ENCODE data around the gene AKAP13.
"Not testable (repeated sequence)": the region's sequence is repeated elsewhere in the genome, so short reads cannot be mapped to it uniquely, and the experiment has no call there.

The AKAP13 gene

DNA sequence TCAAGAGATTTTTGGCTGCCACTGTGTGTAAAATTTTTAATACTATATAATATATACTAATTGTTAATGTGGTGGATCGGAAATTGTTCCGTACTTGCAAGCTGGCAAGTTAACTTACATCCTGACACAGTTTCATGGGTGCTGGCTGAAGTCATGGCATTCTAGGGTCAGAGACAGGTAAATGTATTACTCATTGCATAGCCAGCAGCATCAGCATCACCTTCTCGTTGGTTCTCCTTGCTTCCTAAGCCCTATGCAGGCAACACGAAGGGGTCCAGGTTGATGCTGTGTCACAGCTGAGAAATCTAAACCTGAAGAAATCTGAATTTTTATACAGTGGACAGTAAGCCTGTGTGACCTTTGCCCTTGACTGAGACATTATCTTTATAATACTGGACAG, 251.6 kb downstream of the AKAP13 start:
- DNase-seq, result no peak

DNA sequence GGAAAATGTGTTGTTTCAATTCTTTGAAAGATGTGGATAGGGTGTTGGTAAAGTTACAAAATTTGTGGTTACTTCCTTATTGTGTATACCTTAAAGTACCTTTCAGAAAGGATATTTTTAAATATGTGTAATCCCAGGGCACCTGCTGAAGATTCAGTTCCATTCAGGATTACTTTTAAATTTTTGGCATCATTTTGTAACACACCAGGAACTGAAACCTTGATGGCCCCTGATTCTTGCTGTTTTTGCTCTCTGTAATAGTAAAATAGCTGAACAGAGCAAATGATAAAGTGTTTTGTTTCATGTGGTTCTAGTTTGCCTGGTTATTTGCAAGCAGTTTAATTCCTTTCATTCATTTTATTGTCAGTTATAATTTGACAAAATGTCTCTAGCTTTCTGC, 253.5 kb downstream of the AKAP13 start:
- no peak for DNase-seq

DNA sequence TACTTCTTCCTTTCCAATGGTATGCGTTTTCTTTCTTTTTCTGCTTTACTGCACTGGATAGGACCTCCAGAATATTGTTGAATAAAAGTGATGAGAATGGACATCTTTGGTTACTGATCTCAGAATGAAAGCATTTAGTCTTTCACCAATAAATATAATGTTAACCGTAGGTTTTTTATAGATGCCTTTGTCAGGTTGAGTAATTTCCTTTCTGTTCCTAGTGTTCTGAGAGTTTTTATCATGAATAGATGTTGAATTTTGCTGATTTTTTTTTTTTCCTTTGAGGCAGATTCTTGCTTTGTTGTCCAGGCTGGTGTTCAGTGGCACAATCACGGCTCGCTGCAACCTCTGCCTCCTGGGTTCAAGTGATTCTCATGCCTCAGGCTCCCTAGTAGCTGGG, 255.9 kb downstream of the AKAP13 start:
- no peak for DNase-seq

DNA sequence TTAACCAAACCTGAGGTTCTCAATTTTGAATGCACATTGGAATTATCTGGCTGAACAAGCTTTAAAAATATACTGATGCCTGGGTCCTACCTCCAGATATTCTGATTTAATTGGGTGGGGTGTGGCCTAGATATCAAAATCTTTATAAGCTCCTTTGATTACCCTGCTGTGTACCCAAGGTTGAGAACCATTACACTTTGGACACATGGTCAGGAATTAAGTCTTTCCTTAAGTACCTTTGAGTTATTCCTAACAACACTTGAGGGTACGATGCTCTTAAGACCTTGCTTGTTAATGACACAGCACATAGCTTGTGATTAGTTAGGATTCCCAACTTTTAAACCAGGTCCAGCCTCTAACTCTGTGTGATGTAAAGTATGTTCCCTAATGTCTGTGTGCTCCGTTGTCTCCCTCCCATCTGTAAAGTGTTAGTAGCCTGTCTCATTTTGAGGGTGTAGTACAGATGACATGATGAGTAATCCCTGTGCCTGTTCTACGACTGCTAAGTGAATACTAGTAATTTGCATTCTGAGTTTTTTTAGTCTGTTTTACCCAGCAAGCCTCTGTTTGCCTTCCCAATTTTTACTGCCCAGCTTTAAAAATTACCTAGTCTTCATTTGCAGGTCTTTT, 259.5 kb downstream of the AKAP13 start:
- no peak for DNase-seq

DNA sequence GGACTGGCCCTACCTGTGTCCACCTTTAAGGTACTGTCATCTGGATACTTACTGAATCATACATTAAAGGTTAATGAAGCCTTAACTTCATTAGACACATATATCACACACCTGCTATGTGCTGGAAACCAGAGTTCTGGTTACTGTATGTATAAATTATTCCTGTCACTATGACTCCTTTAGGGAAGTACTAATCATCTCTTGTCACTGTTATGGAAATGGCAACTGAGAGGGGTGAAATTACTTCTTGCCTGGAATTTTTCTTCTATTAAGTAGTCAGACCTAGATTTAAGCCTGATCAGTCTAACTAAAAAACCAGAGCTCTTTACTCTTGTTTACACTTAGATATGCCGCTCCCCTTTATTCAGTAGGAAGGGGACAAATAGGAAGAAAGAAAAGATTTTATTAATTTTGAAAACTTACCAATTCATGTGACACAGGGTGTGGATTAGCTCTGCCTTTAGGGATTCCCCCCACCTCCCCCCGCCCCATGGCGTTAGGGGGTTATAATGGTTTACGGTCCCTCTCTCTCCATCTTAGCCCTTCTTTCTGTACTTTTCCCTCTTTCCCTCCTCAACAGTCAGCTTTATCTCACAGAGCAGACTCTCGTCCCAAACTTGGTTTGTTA, 261.8 kb downstream of the AKAP13 start:
- DNase-seq, result no peak

DNA sequence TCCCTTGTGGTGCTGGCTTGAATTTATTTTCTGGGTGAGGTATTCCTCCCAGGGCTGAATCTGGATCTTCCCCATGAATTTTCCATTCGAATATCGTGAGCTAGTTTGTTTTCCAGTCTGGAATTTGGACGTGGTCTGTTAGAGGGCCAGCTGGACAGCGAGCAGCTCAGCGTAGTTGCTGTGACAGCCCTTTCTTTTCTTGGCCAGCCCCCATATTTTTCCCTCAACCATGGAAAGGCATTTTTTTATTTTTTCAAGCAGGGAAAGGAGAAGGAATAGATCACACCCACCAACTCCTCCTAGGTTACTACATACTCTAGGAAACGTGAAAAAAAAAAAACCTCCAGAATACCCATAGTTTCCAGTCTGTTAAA, 262.3 kb downstream of the AKAP13 start:
- DNase-seq, result no peak

DNA sequence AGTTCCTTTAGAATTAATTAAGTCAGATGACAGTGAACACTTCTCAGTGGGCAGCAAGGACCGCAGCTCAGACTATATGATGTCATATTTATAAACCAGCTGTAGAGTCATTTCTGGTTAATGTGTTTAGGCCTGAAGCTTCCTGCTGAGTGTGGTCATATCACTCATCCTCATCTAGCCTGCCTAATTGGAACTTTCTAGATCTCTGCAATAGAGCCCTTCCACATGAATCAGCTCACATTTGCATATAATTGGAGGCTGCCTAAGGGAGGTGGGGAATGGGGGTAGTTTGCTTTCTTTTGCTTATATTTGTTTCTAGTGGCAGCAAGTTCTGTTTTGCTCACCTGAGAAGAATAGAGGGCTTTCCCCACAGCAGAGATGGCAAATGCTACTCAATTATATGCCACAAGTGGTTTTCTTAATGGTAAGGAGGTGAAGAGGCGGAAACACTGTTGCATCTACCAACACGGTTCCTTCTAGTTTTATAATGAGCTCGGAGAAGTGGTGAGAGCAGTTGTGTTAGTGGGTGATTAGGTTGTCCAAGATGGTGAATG, 266.2 kb downstream of the AKAP13 start:
- DNase-seq, result peak; percentile 82

DNA sequence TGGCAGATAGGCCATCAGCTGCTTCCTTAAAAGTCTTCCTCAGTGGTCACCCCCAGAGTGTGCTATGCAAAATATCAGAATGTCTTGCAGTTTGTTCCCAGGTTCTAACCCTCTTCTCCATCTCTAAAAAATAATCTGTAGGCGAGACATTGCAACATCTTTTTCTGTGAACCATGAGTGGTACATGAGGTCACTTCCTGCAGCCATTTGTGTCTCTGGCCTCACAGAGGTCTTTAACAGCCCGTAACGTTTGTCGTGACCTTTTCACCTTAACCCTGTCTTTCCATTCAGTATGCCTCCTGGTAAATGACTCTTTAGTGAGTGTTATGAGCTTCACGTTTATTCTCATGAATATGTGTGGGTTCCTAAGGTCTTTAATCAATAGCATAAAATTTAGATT, 269.0 kb downstream of the AKAP13 start:
- DNase-seq, result peak; percentile 39

DNA sequence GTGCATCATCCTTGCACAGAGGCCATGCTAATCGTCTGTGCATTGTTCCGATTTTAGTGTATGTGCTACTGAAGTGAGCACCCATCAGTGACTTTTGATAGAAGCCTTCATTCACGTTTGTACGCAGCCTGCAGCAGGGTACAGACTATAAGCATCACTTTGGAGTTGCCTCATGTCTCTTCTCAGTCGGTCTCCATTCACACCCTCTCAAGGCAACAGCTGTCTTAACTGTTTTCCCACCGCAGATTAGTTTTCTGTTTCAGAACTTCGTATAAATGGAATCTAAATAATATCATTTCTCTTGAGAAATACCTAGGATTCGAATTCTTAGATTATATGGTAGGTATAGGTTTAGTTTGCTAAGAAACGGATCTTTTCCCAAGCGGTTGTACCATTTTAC, 271.1 kb downstream of the AKAP13 start:
- no peak for DNase-seq

DNA sequence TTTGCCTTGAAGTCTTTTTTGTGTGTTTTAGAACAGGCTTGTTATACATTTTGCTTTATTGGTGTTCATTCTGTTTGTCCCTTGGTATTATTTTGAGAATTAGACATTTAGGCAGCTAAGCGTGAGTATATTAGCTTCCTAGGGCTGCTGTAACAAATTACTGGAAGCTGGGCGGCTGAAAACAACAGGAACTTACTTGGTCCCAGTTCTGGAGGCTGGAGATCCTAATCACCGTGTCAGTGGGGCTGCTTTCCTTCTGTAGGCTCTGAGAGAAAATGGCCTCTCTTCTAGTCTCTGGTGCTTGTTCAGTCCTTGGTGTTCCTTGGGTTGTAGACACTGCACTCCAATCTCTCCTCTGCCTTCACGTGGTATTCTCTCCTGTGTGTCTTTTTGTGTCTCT, 272.1 kb downstream of the AKAP13 start:
- DNase-seq, result no peak

DNA sequence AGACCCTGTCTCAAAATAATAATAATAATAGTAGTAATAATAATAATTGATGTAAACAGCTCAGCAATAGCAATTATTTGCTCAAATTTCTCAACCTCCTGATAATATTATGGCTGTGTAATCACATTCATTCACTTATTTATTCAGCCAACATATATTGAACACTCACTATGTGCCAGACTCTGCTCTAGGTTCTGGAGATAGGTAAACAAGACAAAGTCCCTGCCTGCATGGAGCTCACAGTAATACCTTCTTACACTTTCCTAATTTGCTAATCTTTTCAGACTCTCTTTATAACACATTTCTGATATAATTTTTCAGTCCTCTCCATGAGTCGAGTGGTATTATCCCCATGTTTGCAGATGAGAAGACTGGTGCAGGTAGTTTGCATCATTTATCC, 276.7 kb downstream of the AKAP13 start:
- DNase-seq, result no peak

DNA sequence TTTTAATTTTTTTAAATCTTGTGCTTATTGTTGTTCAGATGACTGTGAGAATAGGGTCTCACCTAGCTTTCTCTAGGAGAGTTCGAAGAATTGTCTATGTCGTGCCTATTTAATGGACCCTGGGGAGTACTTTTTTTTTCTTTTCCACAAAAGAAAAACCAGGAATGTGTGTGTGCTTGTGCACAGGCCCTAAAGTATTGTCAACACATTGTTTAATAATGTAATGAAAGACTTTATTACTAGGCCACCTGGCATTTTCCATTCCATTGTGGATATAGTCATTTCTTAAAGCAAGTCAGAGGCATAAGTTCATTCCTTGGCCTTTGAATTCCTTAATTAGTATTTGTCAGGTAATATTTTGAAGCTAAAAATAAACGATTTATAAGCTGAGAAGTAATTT, 278.4 kb downstream of the AKAP13 start:
- no peak for DNase-seq

DNA sequence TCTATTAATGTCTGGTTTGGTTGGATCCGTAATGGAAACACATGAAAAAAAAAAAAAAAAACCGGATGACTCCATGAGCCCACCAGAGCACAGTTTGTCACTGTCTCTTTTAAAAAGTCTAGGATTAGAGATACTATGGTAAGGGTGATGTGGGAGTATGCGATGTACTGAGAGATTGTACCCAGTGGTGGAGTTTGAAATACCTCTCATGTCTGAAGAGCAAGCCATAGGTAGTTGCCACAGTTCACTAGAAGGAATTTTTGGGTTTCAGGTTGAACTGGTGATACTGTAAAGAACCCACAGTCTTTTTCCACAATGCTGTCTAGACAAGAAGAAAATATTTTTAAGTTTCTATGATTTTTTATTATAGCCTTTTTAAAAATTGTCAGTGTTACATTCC, 281.5 kb downstream of the AKAP13 start:
- no peak for DNase-seq

DNA sequence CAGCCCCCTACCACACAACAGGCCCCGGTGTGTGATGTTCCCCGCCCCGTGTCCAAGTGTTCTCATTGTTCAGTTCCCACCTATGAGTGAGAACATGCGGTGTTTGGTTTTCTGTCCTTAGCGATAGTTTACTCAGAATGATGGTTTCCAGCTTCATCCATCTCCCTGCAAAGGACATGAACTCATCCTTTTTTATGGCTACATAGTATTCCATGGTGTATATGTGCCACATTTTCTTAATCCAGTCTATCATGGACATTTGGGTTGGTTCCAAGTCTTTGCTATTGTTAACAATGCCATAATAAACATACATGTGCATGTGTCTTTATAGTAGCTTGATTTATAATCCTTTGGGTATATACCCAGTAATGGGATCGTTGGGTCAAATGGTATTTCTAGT, 285.3 kb downstream of the AKAP13 start:
- not testable (repeated sequence) for DNase-seq

DNA sequence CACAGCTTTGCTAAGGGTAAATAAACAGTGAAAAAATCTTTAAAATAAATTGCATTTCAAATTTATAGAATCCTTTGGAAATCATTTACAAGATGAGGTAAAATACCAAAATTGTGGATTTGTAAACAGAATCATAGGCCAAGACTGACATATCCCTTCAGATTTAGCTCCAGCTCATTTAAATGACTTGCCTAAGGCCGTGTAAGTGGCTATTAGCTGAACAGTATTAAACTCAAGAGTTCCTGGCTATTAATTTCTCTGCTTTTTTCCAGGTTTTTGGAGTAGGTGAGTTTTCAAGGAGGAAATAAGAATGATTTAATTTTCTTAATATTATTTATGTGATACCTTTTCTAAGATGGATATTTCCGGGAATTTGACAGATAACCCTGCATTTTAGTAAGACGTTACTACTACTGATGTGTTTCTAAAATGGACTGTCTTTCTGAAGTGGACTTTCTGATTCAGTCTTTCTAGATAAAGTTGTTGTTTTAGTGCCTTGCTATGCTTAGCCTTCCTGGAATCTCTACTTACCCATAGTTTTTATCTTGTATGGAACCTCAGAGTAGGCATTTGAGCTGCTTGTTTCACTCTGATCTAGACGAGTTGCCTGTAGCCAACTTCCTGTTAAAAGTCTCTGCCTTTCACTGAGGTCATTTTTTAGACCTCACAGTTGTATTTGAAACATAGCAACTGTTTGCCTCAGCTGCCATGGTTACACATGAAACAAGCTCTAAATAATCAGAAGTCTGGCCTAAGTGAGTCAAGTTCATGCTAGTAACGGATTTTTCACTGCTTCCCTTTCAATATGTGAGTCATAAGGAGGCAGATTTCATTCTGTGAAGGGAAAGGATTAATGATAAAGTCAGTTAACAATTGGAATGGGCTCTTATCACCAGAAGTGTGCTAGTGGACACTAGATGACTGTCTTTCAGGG, 287.4 kb downstream of the AKAP13 start:
- DNase-seq, result peak; percentile 94

DNA sequence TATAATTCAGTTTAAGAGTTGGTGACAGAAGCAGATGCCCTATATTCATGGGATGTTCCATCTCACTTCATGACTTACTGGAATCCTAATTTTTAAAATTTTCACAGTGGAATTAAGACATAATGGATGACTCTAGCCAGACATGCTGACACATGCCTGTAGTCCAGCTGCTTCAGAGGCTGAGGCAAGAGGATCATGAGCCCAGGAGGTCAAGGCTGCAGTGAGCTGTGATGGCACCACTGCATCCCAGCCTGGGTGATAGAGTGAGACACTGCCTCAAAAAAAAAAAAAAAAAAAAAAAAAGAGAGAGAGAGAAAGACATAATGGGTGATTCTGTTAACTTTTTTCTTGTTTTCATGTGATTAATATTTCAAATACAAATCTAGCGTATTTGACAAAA, 290.8 kb downstream of the AKAP13 start:
- DNase-seq, result no peak

DNA sequence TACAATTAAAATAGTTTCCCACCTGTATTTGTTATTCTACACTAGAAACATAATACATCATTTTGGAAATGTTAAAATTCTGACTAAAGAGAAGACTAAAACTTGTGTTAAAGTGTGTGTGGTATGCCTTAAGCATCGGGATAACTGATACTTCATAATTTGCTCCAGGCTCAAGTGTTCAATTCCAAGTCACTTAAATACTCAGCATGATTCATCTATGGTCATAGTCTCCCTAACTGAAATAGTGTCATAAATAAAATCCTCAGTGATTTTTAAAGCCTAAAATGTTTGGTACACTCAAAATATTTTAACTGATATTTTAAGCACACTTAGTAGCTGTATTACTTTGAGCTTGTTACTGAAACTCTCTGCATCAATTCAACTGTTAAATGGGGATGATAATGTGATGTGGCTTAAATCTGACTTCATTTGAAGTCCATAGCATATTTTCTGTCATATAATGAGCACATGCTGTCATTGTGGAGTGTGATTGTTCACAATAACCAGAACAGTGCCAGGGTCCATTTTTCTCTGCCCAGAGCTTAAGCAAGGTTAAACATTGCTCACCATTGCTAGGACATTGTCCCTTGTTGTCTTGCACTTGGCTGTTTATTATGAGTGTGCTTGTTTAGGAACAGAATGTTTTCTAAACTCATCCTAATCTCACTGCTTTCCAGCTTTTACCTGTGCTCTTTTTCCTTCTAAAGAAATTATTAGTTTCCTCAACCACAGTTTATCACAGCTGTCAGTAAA, 292.1 kb downstream of the AKAP13 start:
- no peak for DNase-seq

DNA sequence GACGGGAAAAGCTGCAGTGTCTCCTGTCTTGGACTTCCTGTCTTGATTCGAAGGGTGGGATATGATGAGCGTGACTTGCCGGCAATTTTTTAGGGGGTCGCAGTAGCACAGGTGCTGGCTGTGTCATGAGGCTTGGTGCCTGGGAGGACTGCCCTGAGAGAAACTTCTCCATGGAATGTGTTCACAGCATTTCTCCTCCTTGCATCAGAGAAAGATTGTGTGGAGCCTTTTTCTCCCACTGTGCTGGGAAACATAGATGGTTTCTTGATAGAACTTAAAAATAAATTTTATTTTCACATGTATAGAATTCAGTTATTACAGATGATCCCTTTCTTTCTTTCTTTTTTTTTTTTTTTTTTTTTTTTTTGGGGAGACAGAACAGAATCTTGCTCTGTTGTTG, 292.9 kb downstream of the AKAP13 start:
- no peak for DNase-seq

DNA sequence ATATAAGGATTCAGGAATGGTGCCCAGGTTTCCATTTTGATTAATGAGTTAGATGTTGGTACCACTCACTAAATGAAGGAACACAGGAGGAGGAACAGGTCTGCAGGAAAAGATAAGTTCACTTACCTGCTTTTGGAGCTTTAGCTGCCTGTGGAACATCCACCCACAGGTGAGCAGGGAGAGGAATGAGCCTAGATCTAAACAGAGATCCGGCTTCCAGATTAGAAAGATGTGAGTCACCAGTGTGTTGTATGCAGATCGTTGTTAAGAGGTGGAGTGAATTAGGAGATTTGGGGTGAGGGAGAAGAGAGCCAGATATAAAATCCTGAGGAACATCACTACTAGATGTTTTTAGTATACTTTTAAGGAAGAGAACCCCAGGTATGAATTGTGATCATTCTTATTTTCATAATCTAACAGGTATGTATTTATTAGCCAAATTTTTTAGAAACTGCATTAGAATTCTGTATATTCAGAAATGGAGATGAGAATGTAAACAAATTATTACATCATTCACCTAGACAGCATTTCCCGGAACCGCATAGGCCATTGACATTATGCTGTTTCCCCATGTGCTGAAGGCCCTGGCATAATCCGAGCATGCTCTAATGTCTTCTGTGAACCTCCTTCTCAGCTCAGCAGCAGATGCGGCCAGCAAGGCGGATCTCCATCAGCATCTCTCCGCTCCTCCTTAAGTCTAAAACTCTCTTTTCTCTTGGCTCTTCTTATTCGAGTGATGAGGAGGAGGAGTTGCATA, 296.1 kb downstream of the AKAP13 start:
- DNase-seq, result no peak

DNA sequence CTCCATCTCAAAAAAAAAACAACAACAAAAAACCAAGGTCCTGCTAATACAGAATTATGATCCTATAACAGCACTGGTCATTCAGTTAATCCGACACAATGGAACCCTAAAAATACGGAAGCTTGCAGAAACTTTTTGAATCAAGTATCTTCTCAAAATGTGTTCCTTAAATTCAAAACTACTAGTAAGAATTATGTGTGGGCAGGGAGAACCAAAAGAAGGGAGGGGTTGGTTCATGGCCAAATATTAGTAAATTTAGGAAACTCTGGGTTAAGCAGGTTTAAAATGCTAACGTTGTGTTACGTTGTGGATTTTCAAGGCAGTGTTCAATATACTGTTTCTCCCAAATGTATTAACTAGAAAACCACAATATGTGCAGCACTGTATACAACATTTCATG, 298.8 kb downstream of the AKAP13 start:
- no peak for DNase-seq

DNA sequence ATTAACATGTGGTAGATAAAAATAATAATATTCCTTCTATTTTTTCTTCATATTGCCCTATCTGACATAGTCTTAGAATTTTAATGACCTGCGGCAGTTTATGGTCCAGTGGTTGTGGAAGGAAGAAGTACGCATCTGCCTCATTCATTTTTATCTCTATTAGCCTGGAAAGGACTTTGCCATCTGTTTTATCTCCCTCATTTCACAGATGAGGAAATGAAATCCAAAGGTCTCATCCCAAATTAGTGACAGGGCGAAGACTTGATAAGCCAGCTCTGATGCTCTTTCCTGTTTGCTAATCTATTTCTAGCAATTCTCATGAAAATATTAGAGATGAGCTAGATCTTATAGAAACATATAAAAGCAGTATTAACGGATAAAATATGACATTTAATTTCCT, 301.0 kb downstream of the AKAP13 start:
- DNase-seq, result no peak

DNA sequence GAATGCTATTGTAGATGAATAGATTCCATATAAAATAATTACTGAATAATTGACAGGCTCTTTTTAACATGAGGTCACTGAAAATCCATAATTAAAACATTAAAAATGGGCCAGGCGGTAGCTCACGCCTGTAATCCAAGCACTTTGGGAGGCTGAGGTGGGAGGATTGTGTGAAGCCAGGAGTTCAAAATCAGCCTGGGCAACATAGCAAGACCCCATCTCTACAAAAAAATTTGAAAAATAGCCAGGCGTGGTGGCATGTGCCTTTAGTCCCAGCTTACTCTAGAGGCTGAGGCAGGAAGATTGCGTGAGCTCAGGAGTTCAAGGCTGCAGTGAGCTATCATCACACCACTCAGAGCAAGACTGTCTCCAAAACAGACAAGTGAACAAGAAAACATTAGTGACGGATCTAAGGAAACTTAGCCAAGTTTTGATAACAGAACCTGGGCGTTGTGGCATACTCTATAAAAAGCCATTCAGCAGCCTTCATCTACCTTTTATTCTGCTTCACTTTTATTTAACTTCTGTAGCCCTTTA, 303.8 kb downstream of the AKAP13 start:
- no peak for DNase-seq

Data from CD4-positive, alpha-beta T cell treated with Interleukin-17A for 1 hour (primary cell).